Measurements from ENCODE around the gene AKR1B15.

DNA sequence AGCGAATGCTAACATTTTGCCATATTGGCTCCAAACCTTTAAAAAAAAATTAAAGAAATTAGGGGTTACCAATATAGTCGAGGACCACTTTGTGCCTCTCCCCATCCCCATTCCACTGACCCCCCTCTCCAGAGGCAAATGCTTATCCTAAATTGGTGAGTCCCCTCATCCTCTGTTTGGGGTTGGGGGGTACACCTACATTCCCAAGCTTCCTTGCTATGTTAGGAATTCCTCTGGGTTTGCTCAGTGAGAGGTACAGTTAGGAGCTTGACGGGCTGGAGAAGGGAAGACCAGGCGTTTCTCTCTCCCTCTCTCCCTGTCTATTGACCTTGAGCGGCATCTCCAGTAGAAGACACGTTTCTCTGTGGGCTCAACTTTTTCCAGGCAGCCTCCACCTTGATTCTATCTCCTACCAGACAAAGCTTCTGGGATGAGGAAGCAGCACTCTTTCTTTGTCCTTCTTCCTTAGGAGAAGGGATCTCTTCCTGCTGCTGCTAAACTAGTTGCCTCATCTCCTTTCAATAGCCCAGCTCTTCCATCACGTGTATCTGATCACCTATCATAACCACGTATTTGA, 6.6 kb upstream of the AKR1B15 start:
- no peak for TF ChIP-seq CTCF (IDR thresholded peaks at IDR 0.05)
- no peak for TF ChIP-seq ZFX (IDR thresholded peaks at IDR 0.05; ENCODE audit: borderline replicate concordance)

Measured in 22Rv1 (cell line).